HG02885 (cell line): ENCODE results near the gene TBC1D30.

Experiments used
- ATAC-seq: cut with Tn5 transposase; IDR thresholded peaks from one replicate; pipeline ENCODE4 v1.9.1; 2021; ENCODE audit warnings: mild to moderate bottlenecking; ENCODE audit not compliant: unreplicated experiment, poor library complexity

Gene TBC1D30

DNA sequence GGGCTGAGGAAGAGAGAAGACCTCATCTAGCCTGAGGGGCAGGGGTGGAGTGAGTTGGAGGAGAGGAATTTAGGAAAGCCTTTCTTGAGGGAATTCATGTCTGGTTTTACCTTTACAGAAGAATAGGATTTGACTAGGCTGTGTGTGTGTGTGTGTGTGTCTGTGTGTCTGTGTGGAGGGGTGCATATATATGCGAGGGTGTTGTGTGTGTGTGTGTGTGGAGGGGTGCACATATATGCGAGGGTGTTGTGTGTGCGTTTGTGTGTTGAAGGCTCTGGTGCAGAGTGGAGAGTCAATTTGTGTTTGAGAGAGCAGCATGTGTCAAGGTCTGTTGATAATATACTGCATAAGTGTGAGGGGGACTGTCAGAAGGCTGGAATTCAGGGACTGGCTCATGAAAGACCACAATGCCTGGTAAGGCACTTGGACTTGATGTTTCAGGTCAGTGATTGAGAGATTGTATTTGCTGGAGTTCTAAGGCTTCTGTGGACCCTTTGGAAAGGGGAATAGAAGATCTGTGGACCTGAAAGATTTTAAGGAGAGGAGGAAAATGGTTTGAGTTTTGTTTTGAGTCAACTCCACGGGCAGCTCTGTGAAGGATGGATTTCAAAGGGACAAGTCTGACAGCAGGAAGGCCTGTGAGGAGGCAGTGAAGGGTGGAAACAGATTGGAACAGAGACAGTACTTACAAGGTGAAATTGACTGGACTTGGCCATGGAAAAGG, 34.6 kb downstream of the TBC1D30 start:
- ATAC-seq: no peak

DNA sequence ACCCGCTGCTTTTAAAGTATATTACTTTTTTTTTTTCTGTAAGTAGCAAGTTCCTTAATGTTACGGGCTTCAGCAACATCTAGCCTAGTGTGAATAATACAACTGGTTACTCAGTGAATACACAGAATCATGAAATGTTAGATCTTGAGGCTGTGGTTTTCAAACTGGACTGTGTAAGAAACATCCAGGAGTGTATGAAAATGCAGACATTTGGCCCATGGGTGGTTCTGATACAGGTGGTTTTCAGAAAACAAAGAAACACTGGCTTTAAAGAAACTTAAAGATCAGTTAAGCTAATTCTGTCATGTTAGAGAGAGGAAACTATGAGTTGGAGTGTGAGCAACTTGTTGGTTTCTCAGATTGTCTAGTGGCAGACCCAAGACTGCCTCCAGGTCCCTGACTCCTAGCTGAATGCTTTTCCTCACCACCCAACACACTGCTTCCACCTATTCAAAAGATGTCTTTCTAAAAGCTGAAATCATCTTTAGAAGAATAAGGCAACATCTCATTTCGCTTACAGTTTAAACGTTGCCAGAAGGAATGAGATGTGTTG, 36.1 kb downstream of the TBC1D30 start:
- no peak for ATAC-seq

DNA sequence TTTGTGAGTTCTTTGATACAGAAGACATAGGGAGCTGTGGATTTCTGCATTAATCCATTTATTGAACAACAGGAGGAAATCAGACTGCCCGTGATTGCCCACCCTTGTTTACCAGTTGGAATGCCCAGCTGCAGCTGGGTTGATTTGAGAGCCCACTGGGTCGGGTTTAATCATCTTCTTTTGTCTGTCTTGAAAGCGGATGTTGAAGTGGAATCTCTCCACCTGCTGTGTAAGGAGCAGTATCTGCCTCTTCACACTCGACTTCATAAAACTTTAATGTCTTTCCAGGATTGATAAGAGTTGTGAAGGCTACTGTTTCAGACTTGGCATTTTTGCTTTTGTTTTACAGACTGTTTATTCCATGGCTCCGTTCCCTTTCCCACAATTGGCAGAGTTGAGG, 39.9 kb downstream of the TBC1D30 start:
- no peak for ATAC-seq

DNA sequence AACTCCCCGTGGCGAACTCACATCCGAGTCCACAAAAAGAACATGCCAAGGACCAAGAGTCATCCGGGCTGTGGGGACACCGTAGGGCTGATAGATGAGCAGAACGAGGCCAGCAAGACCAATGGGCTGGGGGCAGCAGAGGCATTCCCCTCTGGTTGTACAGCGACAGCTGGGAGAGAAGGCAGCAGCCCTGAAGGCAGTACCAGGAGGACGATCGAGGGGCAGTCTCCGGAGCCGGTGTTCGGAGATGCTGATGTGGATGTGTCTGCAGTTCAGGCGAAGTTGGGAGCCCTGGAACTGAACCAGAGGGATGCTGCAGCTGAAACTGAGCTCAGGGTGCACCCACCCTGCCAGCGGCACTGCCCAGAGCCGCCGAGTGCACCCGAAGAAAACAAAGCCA, 50.7 kb downstream of the TBC1D30 start:
- ATAC-seq: no peak

DNA sequence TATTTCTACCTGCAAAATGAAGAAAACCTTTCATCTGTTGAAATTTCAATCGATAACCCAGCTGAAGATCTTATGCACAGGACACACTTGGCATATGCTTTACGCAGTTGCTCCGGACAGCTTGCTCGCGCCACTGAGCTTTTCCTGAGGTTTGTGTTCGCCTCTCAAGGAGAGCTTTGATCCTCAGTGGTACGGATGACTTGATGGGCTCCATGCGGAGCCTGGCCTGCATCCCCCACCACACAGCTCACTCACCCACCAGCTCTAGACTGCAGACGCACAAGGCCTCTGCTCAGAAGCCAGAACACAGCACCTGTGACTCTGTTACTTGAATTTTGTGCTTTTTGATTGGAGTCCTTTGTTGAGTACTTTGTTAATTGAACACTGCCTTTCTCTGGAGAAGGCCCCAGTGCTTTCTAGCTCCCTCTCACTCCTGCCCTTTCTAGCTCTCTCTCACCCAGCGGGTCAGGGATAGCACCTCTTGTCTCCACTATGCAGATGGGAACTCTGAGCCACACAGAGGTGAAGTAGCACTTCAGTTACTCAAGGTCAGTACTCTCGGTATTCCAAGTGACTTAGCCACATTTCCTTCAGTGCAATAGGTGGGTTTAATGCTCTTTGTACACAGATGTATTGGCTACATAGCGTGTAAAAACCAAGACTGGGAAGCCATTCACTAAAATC, 52.1 kb downstream of the TBC1D30 start:
- ATAC-seq: peak; percentile 12

DNA sequence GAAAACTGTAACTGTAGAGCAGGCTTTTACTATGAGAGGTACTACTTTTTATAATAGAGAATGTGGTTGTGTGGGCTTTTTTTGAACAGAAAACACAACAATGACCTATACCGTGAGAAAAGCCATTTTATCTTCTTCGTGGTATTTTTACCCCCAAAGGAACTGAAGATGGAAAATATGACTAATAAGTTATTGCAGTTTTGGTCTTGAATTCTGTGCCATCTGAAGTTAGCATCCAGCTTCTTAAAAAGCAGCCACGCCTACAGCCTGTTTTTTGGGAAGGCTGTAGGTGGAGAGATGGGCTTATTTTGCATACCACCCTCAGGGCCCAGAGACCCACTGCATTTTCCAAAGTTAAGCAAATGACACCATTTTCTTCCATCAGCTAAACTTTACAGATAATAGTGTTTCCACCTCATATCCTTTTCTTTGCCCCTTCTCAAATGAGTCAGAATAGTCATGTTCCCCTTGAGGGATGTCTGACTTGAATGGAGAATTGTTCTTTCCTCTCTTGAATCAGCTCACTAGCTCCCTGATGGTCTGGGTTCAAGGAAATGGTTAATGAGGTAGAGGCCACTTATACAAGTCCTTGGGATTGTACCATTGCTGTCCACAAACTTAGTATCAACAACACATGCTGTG, 53.0 kb downstream of the TBC1D30 start:
- peak; percentile 92 for ATAC-seq

DNA sequence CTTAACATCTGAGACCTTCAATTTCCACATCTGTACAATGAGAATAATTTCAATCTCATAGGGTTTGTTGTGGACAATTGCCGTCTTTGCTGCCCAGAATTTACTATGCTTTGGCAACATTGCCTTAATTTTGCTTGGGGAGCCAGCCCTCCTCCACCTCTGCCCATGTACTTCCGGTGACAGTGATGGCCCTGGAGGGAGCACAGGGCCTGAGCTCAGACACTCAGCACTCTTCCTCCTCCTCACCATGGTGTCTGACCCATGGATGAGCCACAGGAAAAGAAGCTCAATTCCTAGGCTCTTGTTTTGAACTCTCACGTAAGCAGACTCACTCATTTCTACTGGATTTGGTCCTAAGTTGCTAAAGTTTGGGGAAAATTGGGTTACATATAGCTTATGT, 58.2 kb downstream of the TBC1D30 start:
- no peak for ATAC-seq

DNA sequence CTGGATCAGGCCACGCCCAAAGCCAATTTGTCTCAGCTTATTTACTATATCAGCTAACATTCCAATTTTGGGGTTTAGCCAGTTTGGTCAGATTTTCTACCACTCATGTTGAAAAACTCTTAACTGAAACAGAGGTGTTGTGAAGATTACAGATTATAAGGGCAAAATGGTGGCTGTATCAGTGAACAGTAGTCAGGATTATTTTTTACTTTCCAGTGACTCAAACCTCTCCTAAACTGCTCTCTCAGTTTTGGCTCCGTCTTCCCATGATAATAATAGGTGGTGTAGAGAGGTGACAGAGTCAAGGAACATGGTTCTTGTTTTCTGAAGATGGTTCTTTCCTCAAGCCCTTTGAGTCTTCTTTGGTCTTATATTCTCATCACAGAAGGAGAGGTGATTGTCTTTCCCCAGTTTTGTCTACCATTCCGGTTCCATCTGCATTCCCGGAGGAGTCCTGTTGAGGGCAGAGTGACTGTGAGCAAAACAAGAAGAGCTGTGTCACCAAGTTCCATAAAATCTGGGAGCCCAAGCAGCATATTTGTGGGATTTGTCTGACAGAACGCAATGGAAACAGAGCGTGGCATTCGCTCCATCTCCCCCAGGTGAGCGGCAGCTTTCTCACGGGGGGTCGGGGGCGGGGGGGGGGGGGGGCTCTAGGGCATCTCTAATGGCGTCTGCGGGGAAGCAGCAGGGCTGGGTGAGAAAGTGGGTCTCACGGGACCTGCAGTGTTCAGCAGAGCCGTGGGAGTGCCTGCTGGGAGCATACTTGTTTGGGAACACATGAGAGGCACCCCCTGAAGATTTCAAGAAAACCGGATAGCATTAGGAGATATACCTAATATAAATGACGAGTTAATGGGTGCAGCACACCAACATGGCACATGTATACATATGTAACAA, 59.1 kb downstream of the TBC1D30 start:
- ATAC-seq: peak; percentile 46

DNA sequence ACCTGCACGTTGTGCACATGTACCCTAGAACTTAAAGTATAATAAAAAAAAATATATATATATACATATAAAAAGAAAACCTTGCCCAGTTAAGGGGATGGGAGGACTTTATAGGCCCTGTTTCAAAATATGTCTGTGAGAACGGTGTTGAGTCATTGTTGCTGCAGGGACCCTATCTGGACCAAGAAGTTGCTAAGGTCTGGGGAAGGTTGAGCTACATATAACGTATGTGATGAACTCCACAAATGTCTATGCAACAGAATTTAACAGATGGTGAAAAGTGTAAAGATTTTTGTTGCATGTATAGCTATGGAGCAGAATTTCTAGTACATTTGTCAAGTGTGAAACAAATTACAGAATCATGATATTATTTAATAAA, 59.7 kb downstream of the TBC1D30 start:
- ATAC-seq: no peak

DNA sequence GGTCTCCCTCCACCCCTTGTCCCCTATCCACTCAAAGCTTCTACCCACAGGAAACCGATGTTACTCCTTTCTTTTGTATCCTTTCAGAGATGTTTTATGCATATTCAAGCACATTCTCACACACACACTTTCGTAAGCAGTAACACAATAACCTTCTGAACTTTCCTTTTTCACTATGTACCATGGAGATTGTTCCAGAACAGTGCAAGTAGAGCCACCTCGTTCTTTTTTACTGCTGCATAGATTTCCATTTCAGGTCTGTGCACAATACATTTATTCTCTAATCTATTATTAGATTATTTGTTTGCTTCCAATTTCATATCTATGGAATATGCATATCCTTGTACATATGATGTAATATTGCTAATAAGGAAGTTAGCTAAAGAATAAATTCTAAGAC, 60.3 kb downstream of the TBC1D30 start:
- no peak for ATAC-seq

DNA sequence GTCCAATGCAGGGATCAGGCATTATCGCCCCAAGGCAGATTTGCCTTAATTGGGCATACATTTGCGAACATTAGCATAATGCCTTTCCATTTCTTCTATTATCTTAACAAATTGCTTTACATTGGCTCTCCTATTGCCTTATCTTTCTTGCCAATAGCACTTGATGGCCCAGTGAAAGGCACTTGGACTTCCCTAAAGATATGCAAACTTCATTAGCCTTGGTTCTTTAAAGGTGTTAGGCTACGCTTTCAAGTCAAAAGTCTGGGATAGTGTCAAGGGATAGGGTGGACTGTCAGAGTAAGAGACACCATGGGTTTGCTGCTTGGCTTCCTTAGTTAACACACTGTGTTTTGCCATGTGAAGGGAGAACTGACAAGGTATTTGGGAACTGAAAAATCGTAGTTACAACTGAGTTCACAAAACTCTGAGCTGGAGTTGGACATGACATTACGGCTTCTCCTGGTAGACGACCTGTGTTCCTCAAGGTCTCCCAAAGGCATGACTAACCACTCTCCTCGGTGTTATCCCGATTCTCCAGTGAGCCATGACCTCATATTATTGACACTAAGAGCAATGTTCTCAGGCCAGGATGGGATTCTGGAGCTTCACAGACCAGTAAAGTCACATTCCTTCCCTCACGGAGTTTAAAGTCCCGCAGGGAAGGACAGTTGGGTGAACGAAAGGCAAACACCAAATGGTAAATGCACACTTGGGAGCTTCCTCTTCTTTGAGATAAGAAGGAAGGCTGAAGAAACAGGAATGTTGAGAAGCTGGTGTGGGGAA, 65.2 kb downstream of the TBC1D30 start:
- ATAC-seq: no peak

DNA sequence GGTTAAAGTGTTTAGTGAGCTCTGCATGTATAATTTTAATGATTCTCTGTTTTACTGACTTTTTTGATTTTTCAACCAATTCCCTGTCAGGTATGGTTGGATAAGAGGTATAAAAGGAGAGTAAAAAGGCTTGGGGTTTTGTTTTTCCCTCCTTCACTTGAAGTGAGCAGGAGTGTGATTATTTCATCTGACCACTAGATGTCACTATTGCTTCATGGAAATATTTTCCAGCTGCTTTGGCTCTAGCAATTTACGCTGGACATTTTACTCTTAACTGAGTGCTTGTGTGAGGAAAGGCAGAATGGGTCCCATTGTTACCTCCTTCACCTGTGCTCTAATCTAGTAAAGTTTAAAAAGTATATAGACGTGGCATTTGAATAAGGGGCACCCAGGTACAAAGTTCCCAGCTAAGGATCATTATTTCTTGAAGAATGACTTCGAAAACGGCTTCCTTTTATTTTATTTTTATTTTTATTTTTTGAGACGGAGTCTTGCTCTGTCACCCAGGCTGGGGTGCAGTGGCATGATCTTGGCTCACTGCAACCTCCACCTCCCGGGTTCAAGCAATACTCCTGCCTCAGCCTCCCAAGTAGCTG, 66.5 kb downstream of the TBC1D30 start:
- peak; percentile 65 for ATAC-seq

DNA sequence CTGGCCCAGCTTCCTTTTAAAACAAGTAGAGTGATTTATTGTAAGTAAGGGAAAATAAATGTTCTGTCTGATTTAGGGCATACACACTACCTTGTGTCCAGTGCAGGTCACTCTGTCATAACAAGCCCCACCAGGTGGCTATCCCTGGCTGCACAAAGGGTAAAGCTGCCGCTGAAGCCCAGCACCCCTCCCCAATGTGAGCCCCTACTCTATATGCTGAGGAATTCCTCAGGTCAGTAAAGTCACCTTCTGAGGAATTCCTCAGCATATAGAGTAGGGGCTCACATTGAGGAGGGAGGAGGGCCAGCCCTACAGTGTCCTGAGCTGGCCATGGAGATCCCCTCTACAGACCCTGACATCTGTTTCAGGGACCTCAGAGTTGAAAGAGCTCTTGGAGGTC, 67.2 kb downstream of the TBC1D30 start:
- no peak for ATAC-seq

DNA sequence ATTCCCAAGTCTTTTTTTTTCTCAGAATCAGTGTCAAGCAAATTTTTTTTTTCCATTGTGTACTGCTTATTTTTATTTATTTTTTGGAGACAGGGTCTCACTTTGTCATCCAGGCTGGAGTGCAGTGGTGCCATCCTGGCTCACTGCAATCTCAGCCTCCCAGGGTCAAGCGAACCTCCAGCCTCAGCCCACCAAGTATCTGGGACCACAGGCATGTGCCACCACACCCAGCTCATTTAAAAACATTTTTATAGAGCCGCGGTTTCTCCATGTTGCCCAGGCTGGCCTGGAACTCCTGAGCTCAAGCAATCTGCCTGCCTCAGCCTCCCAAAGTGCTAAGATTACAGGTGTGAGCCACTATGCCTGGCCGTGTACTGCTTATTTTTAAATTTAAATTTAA, 68.1 kb downstream of the TBC1D30 start:
- ATAC-seq: no peak

DNA sequence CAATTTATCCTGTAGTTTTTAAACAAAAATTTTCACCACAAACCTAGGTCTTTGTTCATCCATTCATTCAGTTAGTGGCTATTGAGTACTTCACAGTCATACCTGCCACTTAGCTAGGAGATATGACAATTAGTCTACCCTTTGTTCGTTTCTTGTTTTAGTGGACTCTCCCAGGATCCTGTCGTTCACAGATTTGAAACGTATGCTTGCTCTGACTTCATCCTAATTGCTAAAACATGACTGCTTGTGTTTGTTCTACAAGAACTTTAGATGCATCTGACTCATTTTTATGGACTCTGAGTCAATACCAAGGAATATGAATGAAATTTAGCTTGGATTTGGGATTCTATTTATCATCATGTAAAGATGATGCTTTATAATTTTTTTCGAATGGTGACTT, 69.5 kb downstream of the TBC1D30 start:
- ATAC-seq: no peak

DNA sequence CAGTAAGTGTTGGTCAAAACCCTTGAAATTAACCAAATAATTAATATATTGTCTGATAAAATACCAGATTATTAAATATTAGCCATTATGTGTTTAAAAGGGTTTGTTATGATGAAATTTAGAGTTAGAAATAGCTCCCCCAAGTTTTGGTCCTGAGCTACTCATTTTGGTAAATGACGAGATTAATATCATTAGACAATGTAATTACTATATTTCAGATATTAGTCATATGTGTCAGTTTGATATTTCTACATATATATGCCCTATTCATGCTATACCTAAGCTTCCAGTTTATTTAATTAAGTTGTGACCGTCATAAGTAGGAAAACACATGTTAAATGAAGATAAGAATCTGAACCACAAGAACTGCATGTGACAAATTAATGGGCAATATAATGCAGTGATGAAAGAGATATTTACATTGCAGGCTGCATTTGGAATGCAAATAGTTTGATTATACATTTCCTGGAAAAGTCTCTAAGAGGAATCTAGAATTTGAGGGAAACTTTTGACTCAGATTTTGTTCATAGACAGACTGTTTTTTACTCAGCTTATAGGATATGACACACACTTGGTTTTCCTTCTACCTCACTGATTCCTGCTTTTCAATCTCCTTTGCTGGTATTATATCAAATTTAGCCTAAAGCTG, 70.5 kb downstream of the TBC1D30 start:
- ATAC-seq: no peak

DNA sequence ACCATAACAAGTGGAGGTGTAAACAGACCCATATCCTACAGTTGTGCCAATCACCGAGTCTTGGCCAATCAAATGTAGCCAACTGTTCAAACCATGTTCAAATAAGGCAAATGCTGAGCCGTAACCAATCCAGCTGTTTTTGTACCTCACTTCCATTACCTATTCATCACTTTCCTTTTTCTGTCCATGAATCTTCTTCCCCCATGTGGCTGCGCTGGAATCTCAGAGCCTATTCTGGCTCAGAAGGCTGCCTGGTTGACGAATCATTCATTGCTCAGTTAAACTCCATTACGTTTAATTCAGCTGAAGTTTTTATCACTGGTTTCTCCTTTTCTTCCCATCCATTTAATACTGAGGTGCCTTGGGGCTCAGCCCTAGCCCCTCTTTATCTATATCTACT, 71.1 kb downstream of the TBC1D30 start:
- ATAC-seq: no peak

DNA sequence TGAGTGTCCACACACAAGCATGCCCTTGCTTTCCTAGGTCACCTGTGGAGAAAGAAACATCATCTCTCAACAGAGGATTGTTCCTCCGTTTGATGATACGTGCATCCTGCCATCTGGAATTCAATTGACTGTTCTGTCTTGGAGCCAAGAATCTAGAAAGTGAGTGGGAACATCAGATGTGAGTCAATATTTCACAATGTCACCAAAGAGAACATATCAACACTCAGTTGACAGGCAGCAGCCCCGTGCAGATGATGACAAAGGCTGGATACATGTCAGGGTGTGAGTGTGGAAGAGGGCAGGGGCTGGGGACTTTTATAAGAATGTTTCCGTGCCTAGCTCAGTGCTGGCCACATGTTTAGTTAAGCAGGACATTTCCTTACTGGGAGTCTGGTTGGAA, 76.1 kb downstream of the TBC1D30 start:
- no peak for ATAC-seq
